ENCODE measurements around the gene GRM4.

GRM4 gene

GRCh38 chr6:33994472-33995308, 151.2 kb downstream of the GRM4 start:
- TF ChIP-seq GATA1 (IDR thresholded peaks at IDR 0.05; ENCODE audit: low read depth, low read length) (no peak), POLR2A (IDR thresholded peaks at IDR 0.05; ENCODE audit: low read length) (no peak)
- no peak for DNase-seq

GRCh38 chr6:33993653-33994471, 152.0 kb downstream of the GRM4 start:
- DNase-seq: no peak
- TF ChIP-seq POLR2A (IDR thresholded peaks at IDR 0.05; ENCODE audit: low read length) (no peak), GATA1 (IDR thresholded peaks at IDR 0.05; ENCODE audit: low read depth, low read length) (no peak)

DNA sequence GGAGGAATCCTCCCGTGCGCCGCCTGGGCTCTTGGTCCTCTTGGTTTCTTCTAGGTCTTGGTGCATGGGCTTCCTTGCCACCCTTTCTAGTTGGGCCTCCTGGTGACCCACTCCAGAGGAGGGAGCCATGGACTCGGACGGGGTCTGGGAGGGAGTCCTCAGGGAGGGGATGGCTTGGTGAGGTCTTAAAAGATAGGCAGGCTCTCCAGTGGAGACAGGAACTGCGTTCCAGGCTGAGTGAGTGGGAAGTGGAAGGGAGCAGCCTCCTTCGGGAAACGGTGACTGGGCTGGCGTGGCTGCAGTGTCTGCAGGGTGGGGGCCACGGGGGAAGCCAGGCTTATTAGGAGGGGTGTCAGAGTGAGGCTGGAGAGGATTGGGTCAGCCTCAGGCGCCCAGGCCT, 152.8 kb downstream of the GRM4 start:
- DNase-seq: no peak
- TF ChIP-seq GATA1 (IDR thresholded peaks at IDR 0.05; ENCODE audit: low read depth, low read length) (no peak), POLR2A (IDR thresholded peaks at IDR 0.05; ENCODE audit: low read length) (no peak)

- DNase-seq: no peak
- no peak for TF ChIP-seq GATA1 (IDR thresholded peaks at IDR 0.05; ENCODE audit: low read depth, low read length)
Measured at GRCh38 chr6:33992191-33992590, 153.7 kb downstream of the GRM4 start.

DNA sequence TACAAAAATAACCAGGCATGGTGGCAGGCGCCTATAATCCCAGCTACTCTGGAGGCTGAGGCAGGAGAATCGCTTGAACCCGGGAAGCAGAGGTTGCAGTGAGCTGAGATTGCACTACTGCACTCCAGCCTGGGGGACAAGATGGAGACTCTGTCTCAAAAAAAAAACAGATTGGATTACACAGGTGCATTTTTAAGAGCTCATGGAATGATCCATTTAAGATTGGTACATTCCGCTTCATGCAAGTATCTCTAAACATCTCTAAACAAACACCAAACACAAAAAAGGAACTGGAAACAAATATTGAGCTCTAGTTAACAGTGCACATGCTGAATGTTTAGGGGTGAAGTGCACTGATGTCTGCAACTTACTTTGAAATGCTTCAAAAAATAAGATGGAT, 154.3 kb downstream of the GRM4 start:
- TF ChIP-seq GATA1 (IDR thresholded peaks at IDR 0.05; ENCODE audit: low read depth, low read length): no peak
- no peak for TF ChIP-seq POLR2A (IDR thresholded peaks at IDR 0.05; ENCODE audit: low read length)

DNA sequence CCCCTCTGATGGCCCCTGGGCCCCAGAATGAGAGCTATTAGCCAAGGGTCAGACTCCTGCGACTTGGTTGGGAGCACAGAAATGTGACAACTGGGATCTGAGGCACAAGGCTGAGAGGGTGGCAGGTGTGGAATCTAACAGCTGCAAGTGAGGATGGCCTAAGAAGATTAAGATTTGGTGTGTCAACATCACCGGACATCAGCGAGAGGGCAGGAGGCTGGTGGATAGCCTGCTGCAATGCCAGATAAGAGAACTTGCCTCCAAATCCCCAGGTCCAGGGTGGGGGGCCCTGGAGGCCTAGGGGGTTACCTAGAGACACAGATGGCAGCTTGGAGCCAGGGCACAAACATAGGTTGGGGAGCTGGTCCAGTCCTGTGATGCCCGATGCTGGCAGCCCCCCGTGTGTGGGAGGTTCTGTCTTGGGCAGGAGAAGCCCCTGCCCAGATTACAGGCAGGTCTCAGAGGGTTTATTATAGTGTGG, 155.8 kb downstream of the GRM4 start:
- DNase-seq: peak in 1 of 2 experiments; percentile 61
- TF ChIP-seq GATA1 (IDR thresholded peaks at IDR 0.05; ENCODE audit: low read depth, low read length): no peak
- no peak for TF ChIP-seq POLR2A (IDR thresholded peaks at IDR 0.05; ENCODE audit: low read length)

More for the DNA sequence above, 154.3 kb downstream of the GRM4 start:
- no peak for DNase-seq

GRCh38 chr6:33989016-33989854, 156.7 kb downstream of the GRM4 start:
- no peak for DNase-seq
- no peak for TF ChIP-seq GATA1 (IDR thresholded peaks at IDR 0.05; ENCODE audit: low read depth, low read length)
- no peak for TF ChIP-seq POLR2A (IDR thresholded peaks at IDR 0.05; ENCODE audit: low read length)

GRCh38 chr6:33988121-33989015, 157.5 kb downstream of the GRM4 start:
- DNase-seq: no peak
- TF ChIP-seq GATA1 (IDR thresholded peaks at IDR 0.05; ENCODE audit: low read depth, low read length) (no peak), POLR2A (IDR thresholded peaks at IDR 0.05; ENCODE audit: low read length) (no peak)

- TF ChIP-seq POLR2A (IDR thresholded peaks at IDR 0.05; ENCODE audit: low read length): no peak
- TF ChIP-seq GATA1 (IDR thresholded peaks at IDR 0.05; ENCODE audit: low read depth, low read length): no peak
- no peak for DNase-seq
Measured at GRCh38 chr6:33987531-33988021, 158.3 kb downstream of the GRM4 start.

- DNase-seq: no peak
- no peak for TF ChIP-seq POLR2A (IDR thresholded peaks at IDR 0.05; ENCODE audit: low read length)
- TF ChIP-seq GATA1 (IDR thresholded peaks at IDR 0.05; ENCODE audit: low read depth, low read length): no peak
Measured at GRCh38 chr6:33985947-33986346, 159.9 kb downstream of the GRM4 start.

- no peak for DNase-seq
- TF ChIP-seq POLR2A (IDR thresholded peaks at IDR 0.05; ENCODE audit: low read length) (no peak), GATA1 (IDR thresholded peaks at IDR 0.05; ENCODE audit: low read depth, low read length) (no peak)
Measured at GRCh38 chr6:33985313-33985751, 160.6 kb downstream of the GRM4 start.

- no peak for DNase-seq
- TF ChIP-seq POLR2A (IDR thresholded peaks at IDR 0.05; ENCODE audit: low read length): no peak
- TF ChIP-seq GATA1 (IDR thresholded peaks at IDR 0.05; ENCODE audit: low read depth, low read length): no peak
Measured at GRCh38 chr6:33984466-33985312, 161.2 kb downstream of the GRM4 start.
